H1 (cell line): ENCODE data around the gene BHLHE23.

Source experiments
- ASH2L ChIP-seq: fragments of 200-600, 300-600 bp; sonication (generic); IDR thresholded peaks from one replicate; pipeline ENCODE4 v1.7.1; 2017; ENCODE audit warnings: low read length
- ATF3 ChIP-seq: IDR thresholded peaks from 2 replicates; pipeline ENCODE4 v1.6.1; 2011; ENCODE audit warnings: low read depth, mild to moderate bottlenecking, low read length; ENCODE audit not compliant: insufficient read depth
- BACH1 ChIP-seq: IDR thresholded peaks from 2 replicates; pipeline ENCODE4 v1.6.1; 2012; ENCODE audit warnings: low read length, improper control_type of control experiment
- BRCA1 ChIP-seq: IDR thresholded peaks from 2 replicates; pipeline ENCODE4 v1.6.1; 2012; ENCODE audit warnings: low read depth, low read length, improper control_type of control experiment
- CTCF ChIP-seq, 3 experiments: IDR thresholded peaks; 1 replicate in 2 of 3; 2 replicates in 1 of 3; pipeline versions ENCODE4 v1.5.1 to v1.6.1; 2011; ENCODE audit warnings: low read length in 3 of 3, mild to moderate bottlenecking in 3 of 3, inconsistent platforms in 2 of 3, low read depth in 1 of 3, moderate library complexity in 1 of 3; ENCODE audit not compliant: insufficient read depth in 1 of 3; ENCODE audit errors: control extremely low read depth in 1 of 3
- EZH2 ChIP-seq: fragments of 200-600 bp; sonication (generic); IDR thresholded peaks from 2 replicates; pipeline ENCODE4 v1.7.1; 2012; ENCODE audit warnings: low read depth, mild to moderate bottlenecking, moderate library complexity, low read length, inconsistent platforms; ENCODE audit not compliant: severe bottlenecking
- MAX ChIP-seq: IDR thresholded peaks from 2 replicates; pipeline ENCODE4 v1.6.1; 2012; ENCODE audit warnings: inconsistent platforms
- POLR2A ChIP-seq, 2 experiments: IDR thresholded peaks; 1 replicate in 1 of 2; 2 replicates in 1 of 2; pipeline ENCODE4 v1.6.1; 2011; ENCODE audit warnings: low read depth in 2 of 2, low read length in 2 of 2, mild to moderate bottlenecking in 2 of 2; ENCODE audit errors: control extremely low read depth in 1 of 2
- SP1 ChIP-seq: IDR thresholded peaks from 2 replicates; pipeline ENCODE4 v1.6.1; 2011; ENCODE audit warnings: low read depth, low read length

- TF ChIP-seq CTCF (IDR thresholded peaks at IDR 0.05; ENCODE audit: control extremely low read depth in 1 of 3, insufficient read depth in 1 of 3, low read depth in 1 of 3, low read length in 3 of 3) (no peak), SP1 (no peak), POLR2A (IDR thresholded peaks at IDR 0.05; ENCODE audit: control extremely low read depth in 1 of 2, low read depth in 2 of 2, low read length in 2 of 2) (no peak), ASH2L (no peak), MAX (no peak), ATF3 (no peak), BACH1 (no peak), EZH2 (no peak), BRCA1 (no peak)
Measured at GRCh38 chr20:62994869-62995281, 11.9 kb downstream of the BHLHE23 start.
